HepG2 (cell line): ENCODE results near the gene PAPPA2. TPM values are rescaled to one million over a fixed set of nuclear protein-coding genes. Genes with fewer than 3 reads are reported as not detected.
A peak's percentile ranks its signal among the peaks of the same experiment; 100 is the strongest.

Experiments used
- ATAC-seq: fragments of 200-7000 bp; cut with Tn5 transposase; 3 replicates; pipeline ENCODE4 v1.9.1; 2020; ENCODE audit warnings: mild to moderate bottlenecking, moderate library complexity
- BruUV-seq: library from RNA; stranded (reverse); fragments of 400-500 nt; replicated peaks from 2 replicates; lab custom pipeline; 2021; lab: Mats Ljungman, UMichigan
- CTCF ChIA-PET: fragments of 300-600 bp; formaldehyde crosslinking; extraction: SDS; loops from one replicate; lab custom pipeline; 2021; ENCODE audit warnings: low total read pairs, inconsistent platforms, low intra/inter-chr PET ratio; lab: Yijun Ruan, JAX
- POLR2A ChIA-PET: fragments of 350-600 bp; sonication (Branson Sonifier 250); formaldehyde crosslinking; loops from one replicate; lab custom pipeline; 2020; ENCODE audit warnings: antibody characterized with exemption, inconsistent platforms; lab: Yijun Ruan, JAX
- DNase-seq: peaks from one replicate; pipeline ENCODE4 v3.0.0-alpha.2; 2015; ENCODE audit warnings: low spot score
- FAIRE-seq: peaks from 3 replicates; lab custom pipeline; 2011; peaks lifted over from hg19 to GRCh38; lab: Jason Lieb, UNC
- H2AFZ ChIP-seq: one replicate; pipeline ENCODE4 v1.6.1; 2011; ENCODE audit warnings: low read length, inconsistent platforms
- H3K27ac ChIP-seq: fragments of 300-600 bp; 3 replicates; pipeline ENCODE4 v1.8.0; 2011; ENCODE audit warnings: mixed run types, mild to moderate bottlenecking, mixed read lengths, low read length, inconsistent platforms; ENCODE audit not compliant: insufficient read depth; ENCODE audit errors: extremely low read length
- H3K27me3 ChIP-seq, 2 experiments: fragments of 200-600 bp in 1 of 2; 2 replicates in 1 of 2; 3 replicates in 1 of 2; pipeline versions ENCODE4 v1.6.0 to v1.8.0; 2011; ENCODE audit warnings: low read length in 2 of 2, mild to moderate bottlenecking in 2 of 2, moderate library complexity in 2 of 2, inconsistent platforms in 1 of 2; ENCODE audit not compliant: insufficient read depth in 2 of 2, control insufficient read depth in 1 of 2
- H3K36me3 ChIP-seq, 2 experiments: fragments of 200-600 bp in 1 of 2; replicated peaks in 1 of 2; 2 replicates in 1 of 2; 3 replicates in 1 of 2; pipeline versions ENCODE4 v1.5.1 to v1.8.0; 2011; ENCODE audit warnings: low read length in 2 of 2, inconsistent platforms in 1 of 2; ENCODE audit not compliant: insufficient read depth in 2 of 2, control insufficient read depth in 1 of 2
- H3K4me1 ChIP-seq: 2 replicates; pipeline ENCODE4 v1.5.1; 2012; ENCODE audit warnings: low read length, inconsistent platforms; ENCODE audit not compliant: insufficient read depth
- H3K4me2 ChIP-seq: 2 replicates; pipeline ENCODE4 v1.6.0; 2011; ENCODE audit warnings: low read depth, low read length, inconsistent platforms
- H3K4me3 ChIP-seq, 3 experiments: fragments of 200-600 bp in 1 of 3; sonication (generic), shearing (Covaris generic) in 1 of 3; replicated peaks in 1 of 3; 2 replicates each; pipeline ENCODE4 v1.5.1; 2011 to 2016; ENCODE audit warnings: low read length in 3 of 3, inconsistent platforms in 2 of 3, low read depth in 2 of 3, mild to moderate bottlenecking in 2 of 3, control low read depth in 1 of 3, mixed read lengths in 1 of 3; ENCODE audit not compliant: insufficient read depth in 1 of 3
- H3K79me2 ChIP-seq: one replicate; pipeline ENCODE4 v1.6.1; 2011; ENCODE audit warnings: low read length, inconsistent platforms; ENCODE audit not compliant: insufficient read depth
- H3K9ac ChIP-seq: 2 replicates; pipeline ENCODE4 v1.6.0; 2011; ENCODE audit warnings: mild to moderate bottlenecking, low read depth, low read length, inconsistent platforms; ENCODE audit not compliant: insufficient read depth
- H3K9me3 ChIP-seq: 2 replicates; pipeline ENCODE4 v1.5.1; 2012; ENCODE audit warnings: mild to moderate bottlenecking, low read length
- H4K20me1 ChIP-seq: 2 replicates; pipeline ENCODE4 v1.6.0; 2011; ENCODE audit warnings: inconsistent platforms, mild to moderate bottlenecking, low read length, moderate library complexity; ENCODE audit not compliant: insufficient read depth
- ATF4 ChIP-seq, 2 experiments: fragments of 450-650 bp in 1 of 2; sonication (generic) in 1 of 2; formaldehyde crosslinking; IDR thresholded peaks; 2 replicates each; pipeline versions ENCODE4 v1.5.0 to v1.8.0; 2020 to 2022; ENCODE audit warnings: mild to moderate bottlenecking in 1 of 2, missing genetic modification reagents in 1 of 2
- CENPT ChIP-seq: sonication (generic); formaldehyde crosslinking; IDR thresholded peaks from 2 replicates; pipeline ENCODE4 v1.8.0; 2022; ENCODE audit warnings: low read depth, mild to moderate bottlenecking, moderate library complexity, missing genetic modification reagents
- CTCF ChIP-seq: sonication (generic); formaldehyde crosslinking; IDR thresholded peaks from 2 replicates; pipeline ENCODE4 v1.5.0; 2020; ENCODE audit warnings: mild to moderate bottlenecking, missing genetic modification reagents, moderate library complexity
- HIVEP1 ChIP-seq: sonication (generic); formaldehyde crosslinking; IDR thresholded peaks from 2 replicates; pipeline ENCODE4 v1.4.0; 2020; ENCODE audit warnings: mild to moderate bottlenecking, missing genetic modification reagents
- ISX ChIP-seq: sonication (generic); formaldehyde crosslinking; conservative IDR thresholded peaks from 2 replicates; pipeline ENCODE4 v1.5.0; 2020; ENCODE audit warnings: missing genetic modification reagents
- PHF5A ChIP-seq: IDR thresholded peaks from one replicate; pipeline ENCODE4 v1.6.1; 2018; ENCODE audit warnings: low read depth, missing genetic modification reagents; ENCODE audit not compliant: unreplicated experiment
- RBAK ChIP-seq: sonication (generic); formaldehyde crosslinking; IDR thresholded peaks from 2 replicates; pipeline ENCODE4 v1.5.1; 2020; ENCODE audit warnings: mild to moderate bottlenecking, missing genetic modification reagents
- SMC3 ChIP-seq: IDR thresholded peaks from 2 replicates; pipeline ENCODE4 v1.6.1; 2011; ENCODE audit warnings: low read length, improper control_type of control experiment
- SMYD3 ChIP-seq: sonication (generic); formaldehyde crosslinking; IDR thresholded peaks from 2 replicates; pipeline ENCODE4 v1.8.1; 2023; ENCODE audit warnings: mild to moderate bottlenecking, missing genetic modification reagents
- STAG1 ChIP-seq: sonication (generic); formaldehyde crosslinking; IDR thresholded peaks from 2 replicates; pipeline ENCODE4 v1.4.0; 2020; ENCODE audit warnings: missing genetic modification reagents
- TEAD3 ChIP-seq: optimal IDR thresholded peaks from 2 replicates; pipeline ENCODE3; 2016; ENCODE audit warnings: borderline replicate concordance
- THRA ChIP-seq: sonication (generic); formaldehyde crosslinking; IDR thresholded peaks from 2 replicates; pipeline ENCODE4 v1.4.0; 2020; ENCODE audit warnings: missing genetic modification reagents, borderline replicate concordance
- TRIM22 ChIP-seq: fragments of 450-650 bp; IDR thresholded peaks from 2 replicates; pipeline ENCODE4 v1.6.1; 2017
- ZNF17 ChIP-seq: sonication (generic); formaldehyde crosslinking; IDR thresholded peaks from 2 replicates; pipeline ENCODE4 v1.5.0; 2020; ENCODE audit warnings: mild to moderate bottlenecking, missing genetic modification reagents
- ZSCAN9 ChIP-seq: IDR thresholded peaks from 2 replicates; pipeline ENCODE4 v1.6.1; 2016; ENCODE audit warnings: borderline replicate concordance
- WGBS: methylation state at CpG from one replicate; pipeline ENCODE4 v1.1.6; 2017; ENCODE audit warnings: low lambda C conversion rate; 5-methylcytosine and 5-hydroxymethylcytosine counted together
- in situ Hi-C: cut with HindIII; loops from 2 replicates; pipeline ENCODE4 v1.10.0; 2017; ENCODE audit warnings: low pct_unique_long_range_greater_than_20kb; ENCODE audit not compliant: extremely low pct_ligation_motif_present
- intact Hi-C: fragments of 100-400 bp; cut with micrococcal nuclease; formaldehyde crosslinking; loops from one replicate; pipeline ENCODE4 v1.10.0; 2022; ENCODE audit not compliant: unreplicated experiment
- polyA plus RNA-seq, 8 experiments: library from polyadenylated mRNA; depleted of rRNA in 3 of 8; stranded (reverse) in 7 of 8; unstranded in 1 of 8; fragments of >200 nt; fragmentation: Illumina TruSeq in 4 of 8; extraction: Trizol in 4 of 8; gene quantifications; 2 replicates each; pipeline versions ENCODE4 v1.2.1 to v1.2.3, GENCODE V29; 2011 to 2016; ENCODE audit warnings: low read depth in 4 of 8, missing spikeins in 1 of 8, mixed read lengths in 1 of 8; ENCODE audit not compliant: insufficient read depth in 1 of 8
- total RNA-seq, 5 experiments: library from RNA; depleted of rRNA; stranded (reverse); fragments of >200 nt; fragmentation: Illumina TruSeq; extraction: Trizol; gene quantifications; 2 replicates each; pipeline ENCODE4 v1.2.3, GENCODE V29; 2016; ENCODE audit warnings: low read depth in 1 of 5

Gene PAPPA2
- total and polyA plus RNA-seq, 2 of the 13 experiments (the other 11 are each of a cell fraction or from before 2014, with no cell fraction given), result 0.01 TPM; not detected in 1

GRCh38 chr1:176466514-176466913, 3.5 kb downstream of the PAPPA2 start:
- FAIRE-seq (peak; percentile 62), ATAC-seq (peak; percentile 98), DNase-seq (peak; percentile 19)
- no peak overlapping the region for H3K4me2 ChIP-seq
- no peak overlapping the region for H3K27ac ChIP-seq
- H3K9me3 ChIP-seq, result no peaks in the 10 kb centered on the region
- H3K36me3 ChIP-seq, result no peaks in the 10 kb centered on the region
- intact Hi-C loops (loop anchor here (1.0 to 5.0 kb wide), 2 partner anchors 91 to 1094 kb away; no protein-coding TSS in a partner anchor), in situ Hi-C loops (loop anchor here (25.0 kb wide), 1 partner anchor 1104 kb away; no protein-coding TSS in a partner anchor)
- H3K4me1 ChIP-seq, result peaks cover 7% of the 10 kb centered on the region
- H3K27me3 ChIP-seq, result no peaks in the 10 kb centered on the region
- BruUV-seq, result no TSS peak
- TF ChIP-seq STAG1 (CRISPR knock-in tag) (peak; percentile 77), HIVEP1 (CRISPR knock-in tag) (no peak), TRIM22 (no peak), ATF4 (CRISPR knock-in tag; IDR thresholded peaks at IDR 0.05) (no peak), ZNF17 (CRISPR knock-in tag) (no peak), CENPT (CRISPR knock-in tag) (no peak), SMYD3 (no peak), ISX (CRISPR knock-in tag) (no peak), TEAD3 (CRISPR knock-in tag) (peak; percentile 11), ZSCAN9 (CRISPR knock-in tag) (no peak), THRA (CRISPR knock-in tag) (no peak), RBAK (CRISPR knock-in tag) (no peak), SMC3 (peak; percentile 63; the same call in 1 of the 2 replicates), PHF5A (CRISPR knock-in tag) (no peak), CTCF (CRISPR knock-in tag) (peak; percentile 70)
- CTCF ChIA-PET, result no interaction called here
- no peak overlapping the region for H2AFZ ChIP-seq
- 0% methylated on average over 1 of the region's 3 CpGs for WGBS
- H3K4me3 ChIP-seq, result no peak overlapping the region
- POLR2A ChIA-PET, result no interaction called here
- H4K20me1 ChIP-seq, result no peaks in the 10 kb centered on the region
- H3K79me2 ChIP-seq, result no peaks in the 10 kb centered on the region
- no peak overlapping the region for H3K9ac ChIP-seq
